ENCODE results near the gene L3MBTL1. TPM values are rescaled to one million over a fixed set of nuclear protein-coding genes. Genes with fewer than 3 reads are reported as not detected.

The L3MBTL1 gene
- total RNA-seq = 6.0 and 14.6 TPM in 2 replicates

DNA sequence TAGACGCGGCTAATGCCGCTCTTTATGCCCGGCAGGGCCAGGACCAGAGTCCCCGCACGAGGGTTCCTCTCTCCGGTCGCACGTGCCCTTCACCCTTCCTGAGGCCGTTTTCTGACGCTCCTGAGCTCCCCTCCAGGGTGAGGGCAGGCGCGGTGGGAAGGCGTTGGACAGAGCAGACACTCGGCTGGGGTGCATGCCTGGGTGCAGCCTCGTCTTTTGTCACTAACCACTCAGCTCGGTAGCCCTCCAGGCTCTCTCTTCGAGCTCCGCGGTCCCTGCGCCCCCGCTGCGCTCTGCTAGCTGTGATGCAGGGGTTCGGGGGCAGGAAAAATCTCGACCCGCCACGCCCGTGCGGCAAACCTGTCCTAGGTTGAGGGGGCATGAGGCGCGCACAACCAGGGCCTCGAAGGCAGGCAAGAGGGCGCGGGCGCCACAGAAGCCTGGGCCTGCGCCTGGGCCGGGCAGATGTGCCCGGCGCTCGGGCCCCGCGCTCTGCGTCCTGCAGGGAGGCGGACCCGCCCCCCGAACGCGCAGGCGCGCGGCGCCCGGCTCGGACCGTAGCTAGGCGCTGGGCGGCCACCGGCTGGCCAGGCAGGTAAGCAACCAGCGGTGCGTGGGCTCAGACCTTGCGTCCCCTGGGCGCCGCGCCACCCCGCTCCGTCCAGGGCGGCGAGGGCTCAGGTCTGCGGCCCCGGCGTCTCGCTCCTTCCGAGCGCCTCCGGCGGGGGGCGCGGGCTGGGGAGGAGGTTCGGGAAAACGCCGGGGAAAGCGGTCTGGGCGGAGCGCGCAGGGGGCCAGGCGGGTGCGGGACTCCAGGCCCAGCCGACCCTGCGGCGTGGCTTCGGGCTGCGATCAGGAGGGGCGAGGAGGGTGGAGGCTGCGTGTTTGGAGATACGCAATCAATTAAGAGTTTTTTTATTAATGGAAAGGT, at the start of gene L3MBTL1:
TSS of gene L3MBTL1 (plus strand) at position 548 of the 931 bp plus-strand sequence. CDS start 5,807 bp downstream, outside the sequence.
- Histone ChIP-seq H3K36me3 (ENCODE audit: control insufficient read depth, insufficient read depth, low read length) (no peaks in the 10 kb centered on the region), H3K4me3 (ENCODE audit: low read depth, low read length) (peak within 1 kb of the TSS; percentile 65), H3K27me3 (ENCODE audit: control insufficient read depth, insufficient read depth, low read length) (peaks cover 15% of the 10 kb centered on the region)
- DNase-seq (ENCODE audit: low read depth) = peak; percentile 16
- TF ChIP-seq, protein P1, sequence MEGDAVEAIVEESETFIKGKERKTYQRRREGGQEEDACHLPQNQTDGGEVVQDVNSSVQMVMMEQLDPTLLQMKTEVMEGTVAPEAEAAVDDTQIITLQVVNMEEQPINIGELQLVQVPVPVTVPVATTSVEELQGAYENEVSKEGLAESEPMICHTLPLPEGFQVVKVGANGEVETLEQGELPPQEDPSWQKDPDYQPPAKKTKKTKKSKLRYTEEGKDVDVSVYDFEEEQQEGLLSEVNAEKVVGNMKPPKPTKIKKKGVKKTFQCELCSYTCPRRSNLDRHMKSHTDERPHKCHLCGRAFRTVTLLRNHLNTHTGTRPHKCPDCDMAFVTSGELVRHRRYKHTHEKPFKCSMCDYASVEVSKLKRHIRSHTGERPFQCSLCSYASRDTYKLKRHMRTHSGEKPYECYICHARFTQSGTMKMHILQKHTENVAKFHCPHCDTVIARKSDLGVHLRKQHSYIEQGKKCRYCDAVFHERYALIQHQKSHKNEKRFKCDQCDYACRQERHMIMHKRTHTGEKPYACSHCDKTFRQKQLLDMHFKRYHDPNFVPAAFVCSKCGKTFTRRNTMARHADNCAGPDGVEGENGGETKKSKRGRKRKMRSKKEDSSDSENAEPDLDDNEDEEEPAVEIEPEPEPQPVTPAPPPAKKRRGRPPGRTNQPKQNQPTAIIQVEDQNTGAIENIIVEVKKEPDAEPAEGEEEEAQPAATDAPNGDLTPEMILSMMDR (IDR thresholded peaks at IDR 0.05; ENCODE audit: insufficient read depth, low read length, poor library complexity, severe bottlenecking) = no peak

DNA sequence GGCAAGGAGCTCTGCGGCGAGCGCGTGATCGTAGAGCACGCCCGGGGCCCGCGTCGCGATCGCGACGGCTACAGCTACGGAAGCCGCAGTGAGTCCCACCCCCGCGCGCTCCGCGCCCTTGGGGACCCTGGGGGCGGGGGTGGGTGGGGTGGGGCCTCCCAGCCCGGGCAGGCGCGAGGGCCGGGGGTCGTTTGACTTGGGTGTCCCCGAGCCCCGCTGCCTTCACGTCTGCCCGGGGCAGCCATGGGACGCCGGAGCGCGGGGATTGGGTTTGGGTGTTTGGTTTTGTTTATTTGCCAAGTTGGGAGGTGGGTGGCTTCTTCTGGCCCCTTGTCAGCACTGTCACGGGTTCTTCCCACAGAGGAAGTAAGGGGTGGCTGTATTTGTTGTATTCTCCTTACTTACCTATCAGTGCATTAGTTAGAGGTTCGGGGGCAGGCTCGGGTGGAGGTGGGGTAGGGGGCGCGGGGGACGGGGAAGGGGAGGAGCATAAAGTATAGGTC, 49.0 kb upstream of the L3MBTL1 start:
- DNase-seq (ENCODE audit: low read depth) = no peak
- Histone ChIP-seq H3K4me3 (ENCODE audit: low read depth, low read length) (peak overlapping the region; percentile 86), H3K36me3 (ENCODE audit: control insufficient read depth, insufficient read depth, low read length) (peaks cover 4% of the 10 kb centered on the region), H3K27me3 (ENCODE audit: control insufficient read depth, insufficient read depth, low read length) (no peaks in the 10 kb centered on the region)
- TF ChIP-seq, protein P1 (IDR thresholded peaks at IDR 0.05; ENCODE audit: insufficient read depth, low read length, poor library complexity, severe bottlenecking) = no peak

DNA sequence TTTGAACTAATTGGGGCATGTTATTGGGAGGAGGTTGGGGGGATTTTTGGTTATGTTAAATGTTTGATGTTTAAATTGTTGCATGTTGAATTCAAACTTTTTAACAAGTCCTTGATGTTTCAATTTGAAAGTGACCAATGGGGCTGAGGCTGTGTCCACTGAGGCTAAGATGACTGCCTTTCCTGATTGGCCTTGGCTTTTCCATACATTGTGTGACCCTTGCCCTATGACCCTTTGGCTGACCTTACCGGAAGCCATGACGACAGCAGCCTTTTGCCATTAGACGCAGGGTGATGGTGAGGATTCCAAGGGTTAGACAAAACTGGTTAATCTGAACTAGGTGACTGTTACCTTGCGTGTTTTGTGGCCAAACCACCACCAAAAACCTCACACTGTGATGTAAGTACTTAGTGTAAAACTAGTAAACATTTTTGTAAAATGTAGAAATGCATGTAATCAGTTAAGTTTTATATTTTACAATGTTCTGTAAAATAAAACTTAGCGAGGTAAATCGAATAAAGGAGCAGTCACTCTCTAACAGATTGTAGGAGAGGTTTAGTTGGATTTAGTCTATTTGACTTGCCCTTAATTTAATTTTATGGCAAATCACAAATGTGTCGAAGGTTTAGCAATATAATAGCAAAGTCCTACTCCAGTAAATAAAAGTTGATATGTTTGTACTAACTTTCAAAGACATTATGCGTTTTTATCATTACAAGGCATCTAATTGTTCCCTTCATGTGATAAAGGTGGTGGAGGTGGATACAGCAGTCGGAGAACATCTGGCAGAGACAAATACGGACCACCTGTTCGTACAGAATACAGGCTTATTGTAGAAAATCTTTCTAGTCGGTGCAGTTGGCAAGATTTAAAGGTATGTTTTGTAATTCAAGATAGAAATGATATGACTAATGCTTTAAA, 48.2 kb upstream of the L3MBTL1 start:
- DNase-seq (ENCODE audit: low read depth) = no peak
- Histone ChIP-seq H3K36me3 (ENCODE audit: control insufficient read depth, insufficient read depth, low read length) (peaks cover 4% of the 10 kb centered on the region), H3K4me3 (ENCODE audit: low read depth, low read length) (peak overlapping the region; percentile 86), H3K27me3 (ENCODE audit: control insufficient read depth, insufficient read depth, low read length) (no peaks in the 10 kb centered on the region)
- TF ChIP-seq, protein P1 (IDR thresholded peaks at IDR 0.05; ENCODE audit: insufficient read depth, low read length, poor library complexity, severe bottlenecking) = no peak

DNA sequence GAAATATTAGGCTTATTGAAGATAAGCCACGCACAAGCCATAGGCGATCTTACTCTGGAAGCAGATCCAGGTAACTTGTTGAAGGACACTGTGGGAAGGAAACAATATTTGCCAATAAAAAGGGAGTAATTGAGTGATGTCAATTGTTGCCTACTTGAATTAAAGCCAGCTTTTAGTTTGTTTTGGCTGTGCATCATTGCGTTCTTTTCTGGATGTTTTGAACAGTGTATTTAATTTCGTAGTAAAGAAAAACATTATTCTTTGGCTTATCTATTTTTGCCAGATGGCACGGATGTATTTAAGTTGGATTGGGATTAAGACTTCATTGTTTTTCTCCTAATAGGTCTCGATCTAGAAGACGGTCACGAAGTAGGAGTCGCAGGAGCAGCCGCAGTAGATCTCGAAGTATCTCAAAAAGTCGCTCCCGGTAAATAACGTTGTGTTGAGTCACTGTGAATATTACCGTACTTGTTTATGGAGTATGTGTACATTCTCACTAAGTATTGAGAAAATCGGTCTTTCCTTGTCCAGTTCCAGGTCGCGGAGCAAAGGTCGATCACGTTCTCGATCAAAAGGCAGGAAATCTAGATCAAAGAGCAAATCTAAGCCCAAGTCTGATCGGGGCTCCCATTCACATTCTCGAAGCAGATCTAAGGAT, 47.2 kb upstream of the L3MBTL1 start:
- TF ChIP-seq, protein P1 (IDR thresholded peaks at IDR 0.05; ENCODE audit: insufficient read depth, low read length, poor library complexity, severe bottlenecking) = no peak
- Histone ChIP-seq H3K27me3 (ENCODE audit: control insufficient read depth, insufficient read depth, low read length) (no peaks in the 10 kb centered on the region), H3K36me3 (ENCODE audit: control insufficient read depth, insufficient read depth, low read length) (peaks cover 4% of the 10 kb centered on the region), H3K4me3 (ENCODE audit: low read depth, low read length) (no peak overlapping the region)
- no peak for DNase-seq (ENCODE audit: low read depth)

DNA sequence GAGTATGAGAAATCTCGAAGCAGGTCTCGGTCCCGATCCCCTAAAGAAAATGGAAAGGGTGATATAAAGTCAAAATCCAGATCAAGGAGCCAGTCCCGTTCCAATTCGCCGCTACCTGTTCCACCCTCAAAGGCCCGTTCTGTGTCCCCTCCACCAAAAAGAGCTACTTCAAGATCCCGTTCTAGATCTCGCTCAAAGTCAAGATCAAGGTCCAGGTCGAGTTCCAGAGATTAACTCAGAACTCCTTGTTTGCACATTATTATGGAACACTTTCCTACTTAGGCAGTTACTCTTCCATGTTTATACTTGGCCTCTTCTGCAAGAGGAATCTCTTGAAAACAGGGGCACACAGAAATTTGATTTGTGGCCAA, 46.7 kb upstream of the L3MBTL1 start:
- no peaks in the 10 kb centered on the region for H3K27me3 ChIP-seq (ENCODE audit: control insufficient read depth, insufficient read depth, low read length)
- no peak overlapping the region for H3K4me3 ChIP-seq (ENCODE audit: low read depth, low read length)
- H3K36me3 ChIP-seq (ENCODE audit: control insufficient read depth, insufficient read depth, low read length) = peaks cover 4% of the 10 kb centered on the region
- DNase-seq (ENCODE audit: low read depth) = no peak
- TF ChIP-seq, protein P1 (IDR thresholded peaks at IDR 0.05; ENCODE audit: insufficient read depth, low read length, poor library complexity, severe bottlenecking) = no peak
